Mononuclear cell (primary cell): ENCODE results near the gene RALBP1. TPM values are rescaled to one million over a fixed set of nuclear protein-coding genes. Genes with fewer than 3 reads are reported as not detected.
"Not testable (repeated sequence)": the region's sequence is repeated elsewhere in the genome, so short reads cannot be mapped to it uniquely, and the experiment has no call there.

ENCODE experiments used
- H3K27me3 ChIP-seq: 2 replicates; pipeline ENCODE4 v1.6.0; 2011; ENCODE audit warnings: low read length, control low read depth; ENCODE audit not compliant: insufficient read depth
- H3K4me1 ChIP-seq: 2 replicates; pipeline ENCODE4 v1.5.1; 2011; ENCODE audit warnings: mild to moderate bottlenecking, low read length, control low read depth; ENCODE audit not compliant: insufficient read depth
- H3K4me3 ChIP-seq: 2 replicates; pipeline ENCODE4 v1.5.1; 2011; ENCODE audit warnings: mild to moderate bottlenecking, low read length, moderate library complexity
- H3K9me3 ChIP-seq: 2 replicates; pipeline ENCODE4 v1.5.1; 2011; ENCODE audit warnings: low read depth, mild to moderate bottlenecking, control low read depth, low read length
- total RNA-seq: library from RNA; depleted of rRNA; stranded (reverse); fragments of >200 nt; gene quantifications from one replicate; pipeline ENCODE4 v1.2.3, GENCODE V29; 2012

The RALBP1 gene
- total RNA-seq, 1 donor, result 15.6 TPM

- H3K9me3 ChIP-seq, H3K4me3 ChIP-seq, H3K27me3 ChIP-seq: not testable (repeated sequence)
Observed at GRCh38 chr18:9476949-9477348, 1.6 kb downstream of the RALBP1 start.

DNA sequence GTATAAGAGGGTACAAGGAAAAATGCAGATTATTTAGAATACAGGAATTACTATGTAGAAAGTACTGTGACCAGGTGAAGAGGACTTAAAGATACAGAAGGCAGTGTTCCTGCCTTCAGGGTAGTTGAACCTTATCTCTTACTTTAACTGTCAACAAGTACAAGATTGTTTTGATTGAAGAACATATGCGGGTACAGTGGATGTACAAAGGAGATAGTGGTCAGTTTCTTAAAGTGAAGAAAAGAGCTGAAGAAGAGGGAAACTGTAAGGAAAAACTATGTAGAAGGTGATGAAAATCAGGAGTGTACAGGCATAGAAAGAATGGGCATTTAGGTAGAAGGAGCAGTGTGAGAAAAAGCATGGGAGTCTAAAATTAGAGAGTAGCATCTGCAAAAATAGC lies 2.2 kb downstream of the RALBP1 start:
- Histone ChIP-seq H3K27me3 (peaks cover under 1% of the 10 kb centered on the region), H3K9me3 (no peaks in the 10 kb centered on the region), H3K4me3 (no peak overlapping the region), H3K4me1 (peaks cover 19% of the 10 kb centered on the region)

More at GRCh38 chr18:9476949-9477348, 1.6 kb downstream of the RALBP1 start:
- peaks cover 15% of the 10 kb centered on the region for H3K4me1 ChIP-seq

DNA sequence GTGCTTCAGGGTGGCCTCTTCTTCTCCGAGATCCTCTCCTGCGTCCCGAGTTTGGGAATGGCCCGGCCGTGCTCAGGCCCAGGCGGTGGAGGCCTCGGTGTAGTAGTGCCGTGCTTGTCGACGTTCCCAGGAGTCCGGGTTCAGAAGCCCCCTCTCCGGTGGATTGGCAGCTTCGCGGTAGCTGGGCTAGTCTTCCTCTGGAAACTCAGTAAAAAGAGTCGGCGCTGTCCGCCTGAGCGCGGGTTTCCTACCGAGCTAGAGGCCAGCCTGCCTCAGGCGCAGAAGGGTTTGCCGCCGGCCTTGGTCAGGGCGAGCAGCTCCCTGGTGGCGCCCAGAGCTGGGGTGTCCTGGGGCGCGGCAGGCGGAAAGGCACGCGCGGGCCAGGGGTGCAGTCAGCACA lies 3.2 kb downstream of the RALBP1 start:
- Histone ChIP-seq H3K9me3 (no peaks in the 10 kb centered on the region), H3K27me3 (no peaks in the 10 kb centered on the region), H3K4me3 (no peak overlapping the region), H3K4me1 (peaks cover 26% of the 10 kb centered on the region)

- no peaks in the 10 kb centered on the region for H3K27me3 ChIP-seq
- H3K9me3 ChIP-seq, result no peaks in the 10 kb centered on the region
- H3K4me3 ChIP-seq, result no peak overlapping the region
- peaks cover 22% of the 10 kb centered on the region for H3K4me1 ChIP-seq
Observed at GRCh38 chr18:9482790-9483189, 7.5 kb downstream of the RALBP1 start.

- H3K4me1 ChIP-seq, result peaks cover 27% of the 10 kb centered on the region
- H3K27me3 ChIP-seq, result no peaks in the 10 kb centered on the region
- H3K9me3 ChIP-seq, result no peaks in the 10 kb centered on the region
- H3K4me3 ChIP-seq, result no peak overlapping the region
Observed at GRCh38 chr18:9483526-9483925, 8.2 kb downstream of the RALBP1 start.

DNA sequence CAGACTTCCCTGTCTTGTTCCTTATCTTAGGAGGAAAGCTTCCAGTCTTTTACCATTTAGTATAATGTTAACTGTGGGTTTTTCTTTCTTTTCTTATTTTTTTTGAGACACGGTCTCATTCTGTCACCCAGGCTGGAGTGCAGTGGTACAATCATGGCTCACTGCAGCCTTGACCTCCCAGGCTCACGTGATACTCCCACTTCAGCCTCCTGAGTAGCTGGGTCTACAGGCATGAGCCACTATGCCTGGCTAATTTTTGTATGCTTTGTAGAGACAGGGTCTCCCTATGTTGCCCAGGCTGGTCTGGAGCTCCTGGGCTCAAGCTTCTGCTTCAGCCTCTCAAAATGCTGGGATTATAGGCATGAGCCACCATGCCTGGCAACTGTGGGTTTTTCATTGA lies 9.5 kb downstream of the RALBP1 start:
- H3K4me3 ChIP-seq, H3K9me3 ChIP-seq, H3K27me3 ChIP-seq: not testable (repeated sequence)
- H3K4me1 ChIP-seq, result peaks cover 27% of the 10 kb centered on the region

GRCh38 chr18:9488538-9488937 lies 13.2 kb downstream of the RALBP1 start:
- H3K4me1 ChIP-seq, result peaks cover 16% of the 10 kb centered on the region
- H3K9me3 ChIP-seq, result no peaks in the 10 kb centered on the region
- H3K27me3 ChIP-seq, result no peaks in the 10 kb centered on the region
- H3K4me3 ChIP-seq, result no peak overlapping the region

GRCh38 chr18:9494778-9495331 lies 19.5 kb downstream of the RALBP1 start:
- peaks cover 16% of the 10 kb centered on the region for H3K4me1 ChIP-seq
- no peaks in the 10 kb centered on the region for H3K27me3 ChIP-seq
- H3K9me3 ChIP-seq, result no peaks in the 10 kb centered on the region
- no peak overlapping the region for H3K4me3 ChIP-seq

- Histone ChIP-seq H3K27me3 (no peaks in the 10 kb centered on the region), H3K9me3 (no peaks in the 10 kb centered on the region), H3K4me3 (no peak overlapping the region), H3K4me1 (peaks cover 16% of the 10 kb centered on the region)
Observed at GRCh38 chr18:9495465-9495864, 20.2 kb downstream of the RALBP1 start.

- Histone ChIP-seq H3K27me3 (no peaks in the 10 kb centered on the region), H3K4me1 (peaks cover 16% of the 10 kb centered on the region), H3K4me3 (no peak overlapping the region), H3K9me3 (no peaks in the 10 kb centered on the region)
Observed at GRCh38 chr18:9495916-9496705, 20.8 kb downstream of the RALBP1 start.

DNA sequence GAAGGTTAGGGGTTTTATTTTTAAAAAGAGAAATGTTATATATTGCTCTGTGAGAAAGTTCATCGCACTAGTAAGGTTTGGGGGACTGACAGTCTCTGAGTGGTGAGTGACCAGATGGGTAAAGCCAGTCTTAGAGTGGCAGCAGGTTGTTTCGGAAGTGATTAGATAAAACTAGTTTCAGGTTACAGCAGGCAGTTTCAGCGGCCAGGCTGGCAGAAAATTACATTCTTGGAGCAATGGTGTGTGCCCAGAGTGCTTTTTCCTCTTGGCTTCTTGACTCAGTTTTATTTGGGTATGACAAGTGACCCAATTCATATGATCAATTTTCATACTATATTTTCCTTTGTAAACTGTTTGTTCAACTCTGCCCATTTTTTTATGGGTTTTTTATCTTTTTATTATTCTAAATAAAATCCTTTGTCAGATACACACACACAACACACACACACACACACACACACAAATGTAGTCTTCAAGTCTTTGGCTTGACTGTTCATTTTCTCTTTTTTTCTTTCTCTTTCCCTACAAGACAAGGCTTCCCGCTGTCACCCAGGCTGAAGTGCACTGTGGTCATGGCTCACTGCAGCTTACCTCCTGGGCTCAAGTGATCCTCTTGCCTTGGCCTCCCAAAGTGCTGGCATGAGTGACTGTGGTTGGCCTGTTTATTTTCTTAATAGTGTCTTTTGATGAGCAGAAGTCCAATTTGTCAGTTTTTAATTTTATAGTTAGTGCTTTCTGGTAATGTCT lies 30.9 kb downstream of the RALBP1 start:
- no peaks in the 10 kb centered on the region for H3K27me3 ChIP-seq
- H3K9me3 ChIP-seq, result no peaks in the 10 kb centered on the region
- no peaks in the 10 kb centered on the region for H3K4me1 ChIP-seq
- no peak overlapping the region for H3K4me3 ChIP-seq

GRCh38 chr18:9507565-9508088 lies 32.3 kb downstream of the RALBP1 start:
- no peaks in the 10 kb centered on the region for H3K27me3 ChIP-seq
- H3K9me3 ChIP-seq, result no peaks in the 10 kb centered on the region
- no peak overlapping the region for H3K4me3 ChIP-seq
- H3K4me1 ChIP-seq, result no peaks in the 10 kb centered on the region

DNA sequence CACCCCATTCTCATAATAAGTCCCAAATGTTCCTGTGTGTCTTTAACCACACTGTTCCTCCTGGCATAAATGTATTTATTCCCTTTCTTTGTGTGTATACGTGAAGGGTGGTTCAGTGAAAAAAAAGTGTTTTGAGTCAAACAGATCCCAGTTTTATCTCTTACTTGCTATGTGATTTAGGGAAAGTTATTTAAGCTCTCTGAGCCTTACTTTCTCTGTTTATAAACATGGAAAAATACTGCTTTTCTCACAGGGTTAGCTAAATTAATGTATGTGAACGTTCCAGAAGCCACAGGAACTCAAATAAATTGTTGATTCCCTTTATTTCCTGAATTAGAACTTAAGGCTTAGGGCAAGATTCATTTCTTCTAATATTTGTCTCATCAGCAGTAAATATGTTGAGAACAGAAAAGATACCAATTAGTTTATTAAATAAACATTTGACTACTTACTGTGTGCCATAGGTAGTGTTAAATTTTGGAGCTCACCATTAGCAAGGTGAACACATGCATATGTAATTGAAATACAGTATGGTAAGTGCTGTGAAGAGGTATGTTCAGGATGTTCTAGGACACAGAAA lies 33.2 kb downstream of the RALBP1 start:
- Histone ChIP-seq H3K9me3 (no peaks in the 10 kb centered on the region), H3K4me3 (no peak overlapping the region), H3K27me3 (no peaks in the 10 kb centered on the region), H3K4me1 (no peaks in the 10 kb centered on the region)

DNA sequence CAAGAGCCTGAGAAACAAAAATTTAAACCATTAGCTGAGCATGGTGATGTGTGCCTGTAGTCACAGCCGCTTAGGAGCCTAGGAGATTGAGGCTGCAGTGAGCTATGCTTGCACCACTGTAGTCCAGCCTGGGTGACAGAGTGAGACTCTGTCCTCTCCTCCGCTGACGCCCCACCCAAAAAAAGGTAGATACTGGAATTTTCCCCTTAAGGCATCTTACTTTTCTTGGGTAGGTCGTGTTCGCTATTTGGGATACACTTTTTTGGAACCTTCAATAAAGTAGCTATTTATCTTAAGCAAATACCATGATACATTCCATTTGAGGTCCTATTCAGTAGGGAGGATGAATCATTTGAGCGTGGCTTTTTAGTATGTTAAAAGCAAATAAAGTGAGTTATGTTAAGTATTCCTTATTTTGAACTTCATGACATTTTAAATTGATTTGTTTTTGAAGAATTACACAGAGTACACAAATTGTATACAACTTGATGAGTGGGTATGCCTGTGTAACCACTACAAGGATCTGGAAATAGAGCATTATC lies 38.7 kb downstream of the RALBP1 start:
- H3K4me3 ChIP-seq, result no peak overlapping the region
- no peaks in the 10 kb centered on the region for H3K4me1 ChIP-seq
- no peaks in the 10 kb centered on the region for H3K27me3 ChIP-seq
- H3K9me3 ChIP-seq, result no peaks in the 10 kb centered on the region
